GF-D8 (cell line): Measurements from ENCODE around the gene NPAT.
"Not testable (repeated sequence)": the region's sequence is repeated elsewhere in the genome, so short reads cannot be mapped to it uniquely, and the experiment has no call there.

Experiments
- DNase-seq: peaks from one replicate; lab custom pipeline; 2025; lab: John Stamatoyannopoulos, UW

Gene NPAT

DNA sequence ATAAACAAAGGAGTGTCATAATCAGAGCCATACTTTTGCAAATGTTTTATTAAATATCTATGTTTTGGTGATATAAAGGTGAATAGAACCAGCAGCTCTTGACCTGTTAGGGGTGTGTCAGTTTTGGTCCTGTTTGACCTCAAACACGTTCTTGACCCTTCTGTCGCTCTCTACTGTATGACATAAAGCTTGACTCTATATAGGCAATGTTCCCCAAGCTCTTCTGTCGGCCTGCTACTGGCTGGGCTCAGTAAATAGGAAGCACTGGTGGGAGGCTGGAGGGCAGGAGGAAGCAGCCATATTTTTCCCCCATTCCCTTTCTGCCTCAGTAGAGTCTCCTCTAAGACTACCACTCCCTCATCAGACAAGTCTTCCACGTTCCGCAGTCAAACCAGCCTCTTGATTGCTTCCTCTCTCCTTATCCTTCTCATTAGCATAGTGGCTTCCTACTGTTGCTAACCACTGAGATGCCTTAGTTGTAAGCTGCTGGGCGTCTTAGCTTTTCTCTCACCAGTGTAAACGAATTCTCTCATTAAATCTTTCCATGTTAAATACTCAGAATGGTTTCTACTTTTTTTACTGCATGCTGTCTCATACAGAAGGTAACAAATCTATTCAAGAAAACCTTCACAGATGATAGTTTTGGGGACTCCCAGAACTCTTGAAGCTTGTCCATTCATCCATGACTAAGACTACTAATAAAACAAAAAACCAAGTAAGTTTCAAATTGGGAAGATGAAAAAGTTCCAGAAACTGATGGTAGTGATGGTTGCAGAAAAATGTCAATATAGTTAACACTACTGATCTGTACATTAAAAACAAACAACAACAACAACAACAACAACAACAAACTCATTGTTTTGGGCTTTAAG is 3.3 kb downstream of the NPAT start:
- no peak for DNase-seq

DNA sequence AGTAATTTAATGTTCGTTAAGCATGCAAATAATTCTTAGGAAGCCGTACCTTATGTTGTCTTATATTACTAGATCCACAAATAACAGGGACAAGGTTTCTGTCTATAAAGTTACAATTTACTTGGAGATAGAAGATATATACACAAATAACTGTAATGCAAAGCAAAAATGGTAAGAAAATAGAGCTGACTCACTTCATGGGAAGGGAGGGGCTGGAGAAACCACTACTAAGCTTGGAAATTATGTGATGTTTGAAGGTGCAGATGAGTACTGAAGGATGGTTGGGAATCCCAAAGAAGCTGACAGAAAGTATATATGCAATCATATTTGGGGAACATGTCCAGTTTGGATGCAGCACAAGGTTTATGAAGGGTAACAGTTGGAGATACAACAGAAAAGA is 4.0 kb downstream of the NPAT start:
- no peak for DNase-seq

DNA sequence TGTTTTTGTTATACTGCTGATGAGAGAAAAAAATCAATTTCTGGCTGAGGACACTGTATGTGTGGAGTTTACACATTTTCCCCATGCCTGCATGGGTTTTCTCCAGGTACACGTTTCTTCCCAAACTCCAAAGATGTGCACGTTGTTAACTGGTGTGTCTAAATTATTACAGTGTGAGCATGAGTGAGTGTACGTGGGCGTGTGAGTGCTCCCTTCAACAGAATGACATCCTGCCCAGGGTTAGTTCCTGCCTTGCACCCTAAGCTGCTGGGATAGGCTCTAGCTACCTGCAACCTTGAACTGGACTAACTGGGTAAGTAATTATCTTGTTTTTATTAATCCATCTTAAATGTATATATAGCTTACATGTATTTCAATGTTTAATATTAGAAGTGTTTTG is 5.5 kb downstream of the NPAT start:
- DNase-seq, result no peak

DNA sequence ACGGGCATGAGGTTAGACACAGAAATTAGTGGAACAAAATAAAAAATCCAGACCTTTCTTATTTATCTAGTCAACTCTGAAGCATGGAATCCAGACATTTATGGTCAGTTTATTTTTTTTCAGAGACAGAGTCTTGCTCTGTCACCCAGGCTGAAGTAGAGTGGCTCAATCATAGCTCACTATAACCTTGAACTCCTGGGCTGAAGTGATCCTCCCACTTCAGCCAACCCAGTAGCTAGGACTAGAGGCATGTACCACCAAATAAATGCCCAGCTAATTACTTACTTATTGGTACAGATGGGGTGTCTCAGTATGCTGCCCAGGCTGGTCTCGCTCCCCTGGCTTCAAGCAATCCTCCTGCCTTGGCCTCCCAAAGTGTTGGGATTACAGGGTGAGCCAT is 8.7 kb downstream of the NPAT start:
- DNase-seq, result no peak

DNA sequence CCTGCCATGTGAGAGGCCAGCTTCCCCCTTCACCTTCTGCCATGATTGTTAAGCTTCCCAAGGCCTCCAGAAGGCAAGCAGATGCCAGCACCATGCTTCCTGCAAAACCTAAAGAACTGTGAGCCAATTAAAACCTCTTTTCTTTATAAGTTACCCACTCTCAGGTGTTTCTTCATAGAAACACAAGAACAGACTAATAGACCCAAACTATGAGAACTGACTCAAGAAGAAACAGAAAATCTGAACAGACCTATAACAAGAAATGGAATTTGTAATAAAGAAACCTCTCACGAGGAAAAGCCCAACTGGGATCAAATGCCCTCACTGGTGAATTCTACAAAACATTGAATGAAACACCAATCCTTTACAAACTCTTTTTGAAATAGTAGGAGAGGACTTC is 12.0 kb downstream of the NPAT start:
- no peak for DNase-seq

DNA sequence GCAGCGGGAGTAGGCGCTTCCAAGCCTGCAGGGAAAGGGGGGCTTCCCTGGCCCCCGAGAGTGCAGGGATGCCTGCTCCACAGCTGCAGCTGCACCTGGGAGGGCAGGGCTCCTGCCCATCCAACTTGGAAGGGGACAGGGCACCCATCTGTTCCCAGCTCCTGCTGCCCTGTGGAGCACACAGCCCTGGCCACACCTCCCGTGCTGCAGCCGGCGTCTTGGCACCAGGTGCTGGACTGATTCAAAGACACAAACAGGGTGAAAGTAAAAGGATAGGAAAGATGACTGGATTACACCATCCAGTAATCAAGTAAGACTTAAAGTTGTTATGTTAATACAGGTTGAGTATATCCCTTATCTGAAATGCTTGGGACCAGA is 14.8 kb downstream of the NPAT start:
- no peak for DNase-seq

DNA sequence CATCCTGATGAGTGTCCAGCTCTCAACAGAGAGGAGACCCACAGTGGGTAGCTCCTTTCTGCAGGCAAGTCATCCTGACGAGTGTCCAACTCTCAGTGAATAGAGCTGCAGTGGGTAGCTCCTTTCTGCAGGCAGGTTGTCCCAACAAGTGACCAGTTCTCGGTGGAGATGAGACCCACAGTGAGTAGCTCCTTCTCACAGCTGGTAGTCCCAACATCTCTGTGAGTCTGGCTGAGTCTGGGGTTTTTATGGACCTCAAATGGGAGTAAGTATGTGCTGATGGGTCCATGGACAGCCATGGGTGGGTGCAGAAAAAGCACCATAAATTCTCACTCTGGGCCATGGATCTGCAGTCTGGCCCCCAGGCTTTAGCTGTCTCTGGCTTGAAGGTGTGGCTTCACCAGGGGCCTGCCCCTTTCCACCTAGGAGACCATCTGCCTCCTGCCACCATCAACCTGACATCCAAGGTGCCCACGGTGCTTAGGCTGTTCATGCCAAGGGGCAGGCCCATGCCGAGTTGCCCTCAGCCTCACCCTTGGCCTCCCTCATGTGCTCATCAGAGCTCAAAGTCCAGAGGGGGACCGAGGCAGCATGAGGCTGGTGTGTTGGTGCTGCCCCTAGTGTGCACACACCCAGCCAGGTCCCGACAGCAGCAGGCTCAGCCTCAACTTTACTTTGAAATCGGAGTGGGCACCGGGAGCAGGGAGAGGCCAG is 15.3 kb downstream of the NPAT start:
- no peak for DNase-seq

DNA sequence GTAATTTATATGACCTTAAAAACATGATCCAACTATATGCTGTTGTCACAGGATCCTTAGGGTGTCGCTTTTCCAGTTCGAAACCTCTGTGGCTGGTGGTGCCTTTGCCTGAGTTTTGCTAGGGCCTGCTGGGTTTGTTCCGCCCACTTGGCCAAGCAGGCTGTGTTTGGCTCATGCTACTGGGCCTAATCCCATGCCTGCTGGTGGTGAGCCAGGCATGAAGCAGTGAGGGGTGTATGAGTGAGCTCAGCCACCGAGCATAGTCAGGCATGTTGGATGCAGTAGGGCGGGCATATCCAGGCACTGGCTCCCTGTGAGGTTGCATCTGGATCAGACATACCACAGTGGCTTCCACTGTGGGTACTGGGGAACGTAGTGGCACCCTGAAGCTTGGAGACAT is 16.3 kb downstream of the NPAT start:
- no peak for DNase-seq

DNA sequence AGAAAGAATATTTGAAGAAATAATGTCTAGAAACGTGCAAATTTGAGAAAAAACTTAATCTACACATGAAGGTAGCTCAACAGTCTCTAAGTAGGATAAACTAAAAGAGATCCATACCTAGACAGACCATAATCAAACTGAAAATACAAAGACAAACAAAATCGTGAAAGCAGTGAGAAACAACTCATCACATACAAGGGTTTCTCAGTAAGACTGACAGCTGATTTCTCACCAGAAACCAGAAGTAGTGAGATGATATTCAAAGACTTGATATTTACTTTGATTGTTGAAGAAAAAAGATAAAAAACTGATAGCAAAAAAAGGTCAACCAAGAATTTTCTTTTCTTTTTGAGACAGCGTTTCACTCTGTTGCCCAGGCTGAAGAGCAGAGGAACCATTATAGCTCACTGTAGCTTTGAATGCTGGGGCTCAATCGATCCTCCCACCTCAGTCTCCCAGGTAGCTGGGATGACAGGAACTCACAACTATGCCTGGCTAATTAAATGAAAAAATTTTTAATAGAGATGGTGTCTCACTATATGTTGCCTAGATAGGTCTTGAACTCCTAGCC is 17.4 kb downstream of the NPAT start:
- DNase-seq, result no peak

DNA sequence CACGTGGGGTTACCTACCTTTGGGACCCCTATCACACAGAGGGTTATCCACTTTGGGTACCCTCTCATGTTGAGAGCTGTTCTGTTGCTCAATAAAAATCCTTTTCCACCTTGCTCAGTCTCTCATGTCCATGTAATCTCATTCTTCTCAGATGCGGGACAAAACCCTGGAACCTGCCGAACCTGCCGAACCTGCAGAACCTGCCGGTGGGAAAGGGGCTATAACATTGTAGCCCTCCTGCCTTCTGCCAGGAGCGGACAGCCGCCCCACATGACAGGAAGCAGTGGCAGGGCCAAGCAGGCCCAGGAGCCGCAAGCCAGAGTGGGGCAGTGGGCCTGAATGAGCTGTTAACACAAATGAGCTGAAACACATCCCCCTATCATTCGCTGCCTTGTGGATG is 18.1 kb downstream of the NPAT start:
- DNase-seq, result no peak

DNA sequence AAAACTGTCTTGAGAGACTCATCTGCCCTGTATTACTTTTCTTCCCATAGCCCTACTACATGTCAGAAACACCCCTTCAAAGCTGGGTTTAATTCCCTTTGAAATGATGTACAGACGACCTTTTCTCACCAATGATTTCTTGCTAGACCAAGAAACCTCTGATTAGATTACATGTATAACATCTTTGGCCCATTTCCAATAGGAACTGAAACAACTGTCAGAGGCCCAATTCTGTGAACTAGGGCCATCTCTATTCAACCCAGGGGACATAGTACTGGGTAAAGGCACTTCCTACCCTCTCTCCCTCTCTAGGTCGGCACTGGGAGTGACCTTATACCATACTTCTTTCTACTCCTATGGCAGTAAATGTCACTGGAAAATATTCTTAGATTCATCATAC is 19.4 kb downstream of the NPAT start:
- no peak for DNase-seq

DNA sequence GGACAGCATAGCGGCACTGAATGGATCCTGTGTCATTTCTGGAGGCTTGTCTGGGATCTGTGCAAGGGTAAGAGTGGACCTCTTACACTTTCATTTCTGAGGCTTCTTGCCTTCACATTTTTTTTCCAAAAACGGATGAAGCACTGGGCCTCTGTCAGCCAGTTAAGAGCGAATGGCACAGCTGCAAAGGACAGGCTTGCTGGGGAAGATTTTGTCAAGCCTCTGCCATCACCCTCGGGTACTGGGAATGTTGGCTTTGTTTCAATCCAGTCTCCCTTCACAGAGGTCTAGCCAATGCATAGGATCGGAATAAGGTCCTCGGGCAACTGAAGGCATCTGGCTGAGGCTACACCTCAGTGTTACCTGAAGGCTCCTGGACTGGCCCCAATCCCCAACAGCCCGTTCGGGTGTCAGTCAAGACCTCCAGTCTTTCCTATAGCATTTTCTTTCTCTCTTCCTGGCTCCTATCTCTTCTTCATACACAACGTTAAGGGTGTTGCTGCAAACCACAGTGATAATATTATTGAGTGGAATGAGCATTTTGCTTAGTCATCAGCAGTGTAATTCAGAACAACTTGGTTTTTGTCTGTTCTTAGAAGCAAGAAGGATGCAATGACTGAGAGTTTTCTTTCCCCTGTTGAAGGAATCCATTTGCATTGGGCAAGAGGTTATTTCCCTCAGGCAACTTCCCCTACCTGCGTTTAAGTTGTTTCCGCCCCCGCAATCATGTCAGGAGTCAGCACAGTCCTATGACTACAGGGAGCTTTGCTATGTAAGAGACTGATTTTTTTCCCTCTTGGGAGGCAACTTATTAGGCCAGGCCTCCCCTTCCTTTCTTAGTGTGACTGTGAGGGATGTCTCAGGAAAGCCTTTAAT is 22.8 kb downstream of the NPAT start:
- peak; percentile 80 for DNase-seq

DNA sequence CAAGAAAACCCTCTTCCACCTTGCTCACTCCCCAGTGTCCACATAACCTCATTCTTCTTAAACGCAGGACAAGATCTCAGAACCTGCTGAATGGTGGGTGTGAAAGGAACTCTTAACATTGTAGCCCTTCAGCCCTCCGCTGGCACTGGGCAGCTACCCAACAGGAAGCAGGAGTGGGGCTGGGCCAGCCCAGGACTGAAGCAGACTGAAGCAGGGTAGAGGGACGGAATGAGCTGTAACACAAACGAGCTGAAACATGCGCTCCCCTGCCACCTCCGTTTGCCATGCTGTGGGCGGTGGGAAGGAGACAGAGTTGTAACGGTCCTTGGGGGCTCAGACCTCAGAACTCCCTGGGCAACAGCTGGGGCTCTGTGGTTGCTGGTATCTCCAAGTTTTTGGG is 23.6 kb downstream of the NPAT start:
- DNase-seq, result no peak

DNA sequence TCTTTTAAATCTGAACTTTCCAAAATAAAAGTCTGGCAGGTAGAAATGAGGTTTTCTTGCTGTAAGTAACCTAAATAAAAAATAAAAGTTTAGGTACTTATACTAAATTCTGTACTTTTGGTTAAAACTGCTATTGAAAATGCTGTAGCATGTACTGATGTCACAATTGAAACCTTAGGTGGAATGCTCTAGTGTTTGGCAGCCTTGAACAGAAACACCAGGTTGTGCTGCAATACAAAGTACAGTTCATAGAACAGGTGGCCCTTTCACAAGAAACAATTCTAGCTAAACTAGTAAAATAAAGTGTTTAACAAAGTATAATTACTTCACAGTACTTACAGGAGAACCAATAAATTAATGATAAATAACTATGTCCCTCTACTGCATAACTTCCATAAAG is 25.1 kb downstream of the NPAT start:
- DNase-seq, result no peak

DNA sequence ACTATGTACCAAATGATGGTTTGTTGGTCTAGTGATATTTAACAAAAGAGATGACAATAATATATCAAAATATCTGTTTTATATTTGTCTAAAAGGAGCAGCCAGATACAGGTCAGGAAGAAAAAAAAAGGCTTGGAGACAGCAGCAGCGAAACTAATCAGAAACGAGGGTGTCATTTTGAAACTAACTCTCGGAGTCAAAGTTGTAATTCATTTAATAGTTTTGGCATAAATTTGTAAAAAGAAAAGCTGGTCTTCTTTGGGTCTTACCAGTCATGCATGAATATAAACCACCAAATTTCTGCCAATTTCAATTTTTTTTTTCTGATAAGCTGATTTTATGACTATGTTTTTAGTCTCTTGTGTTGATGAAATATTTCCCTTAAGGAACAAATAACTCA is 25.5 kb downstream of the NPAT start:
- no peak for DNase-seq

DNA sequence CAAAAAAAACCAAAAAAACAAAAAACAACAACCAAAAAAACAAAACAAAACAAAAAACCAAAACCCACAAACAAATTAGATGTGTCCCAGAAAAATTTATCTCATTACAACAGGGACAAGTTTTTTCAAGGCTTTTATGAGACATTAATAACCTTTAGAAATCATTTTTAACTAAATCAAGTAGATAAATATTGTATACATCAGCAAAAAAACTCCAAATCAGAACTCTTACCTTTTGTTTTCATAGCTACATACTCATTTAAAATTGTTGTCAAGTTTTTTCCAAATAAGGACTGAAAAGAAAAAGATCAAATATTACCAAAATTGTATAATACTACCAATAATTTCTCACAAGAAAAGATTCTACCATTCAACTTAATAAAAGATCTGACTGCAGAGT is 28.7 kb downstream of the NPAT start:
- DNase-seq, result no peak

DNA sequence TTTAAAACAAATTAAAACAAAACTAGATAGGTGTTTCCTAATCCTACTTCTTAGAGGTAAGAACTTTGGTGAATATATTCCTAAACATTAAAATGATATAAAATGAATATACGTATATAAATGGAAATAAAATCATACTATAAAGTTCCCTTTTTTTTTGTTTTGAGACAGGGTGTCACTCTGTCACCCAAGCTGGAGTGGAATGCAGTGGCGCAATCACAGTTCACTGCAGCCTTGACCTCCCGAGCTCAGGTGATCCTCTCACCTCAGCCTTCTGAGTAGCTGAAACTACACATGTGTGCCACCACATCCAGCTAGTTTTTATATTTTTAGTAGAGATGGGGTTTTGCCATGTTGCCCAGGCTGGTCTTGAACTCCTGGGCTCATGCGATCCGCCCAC is 44.9 kb downstream of the NPAT start:
- DNase-seq, result no peak

DNA sequence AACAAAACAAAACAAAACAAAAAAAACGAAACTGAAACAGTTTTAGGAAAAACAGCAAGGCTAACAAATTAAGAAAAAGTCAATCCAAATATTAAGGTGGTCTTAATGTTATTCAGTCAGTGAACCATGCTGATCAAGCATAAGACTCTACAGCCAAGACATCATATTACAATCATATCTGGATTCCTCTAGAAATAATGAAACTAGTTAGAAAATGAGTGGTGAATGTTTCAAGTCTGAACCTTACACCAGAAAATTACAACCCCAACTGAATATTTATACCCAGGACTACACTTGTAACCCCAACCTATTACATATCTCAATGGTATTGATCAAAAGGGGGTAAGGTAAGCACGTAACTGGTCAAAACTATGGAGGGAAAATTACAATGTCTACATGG is 52.3 kb downstream of the NPAT start:
- DNase-seq, result no peak

DNA sequence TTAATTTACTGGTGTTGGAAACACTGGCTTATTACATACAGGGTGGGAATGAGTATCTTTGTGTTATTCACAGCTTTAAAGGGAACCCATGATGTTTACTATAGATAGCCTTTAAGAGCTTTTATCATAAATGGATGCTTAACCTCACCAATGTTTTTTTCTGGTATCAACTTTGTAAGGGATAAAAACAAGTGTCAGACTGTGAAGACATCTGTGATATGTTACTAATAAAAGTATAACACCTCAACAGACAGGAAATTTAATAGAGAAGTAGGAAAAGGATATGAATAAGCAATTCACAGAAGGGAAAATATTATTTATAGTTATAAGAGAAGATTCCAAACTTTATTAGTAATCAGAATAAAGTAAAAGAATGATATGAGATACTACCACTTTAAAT is 54.8 kb downstream of the NPAT start:
- no peak for DNase-seq

DNA sequence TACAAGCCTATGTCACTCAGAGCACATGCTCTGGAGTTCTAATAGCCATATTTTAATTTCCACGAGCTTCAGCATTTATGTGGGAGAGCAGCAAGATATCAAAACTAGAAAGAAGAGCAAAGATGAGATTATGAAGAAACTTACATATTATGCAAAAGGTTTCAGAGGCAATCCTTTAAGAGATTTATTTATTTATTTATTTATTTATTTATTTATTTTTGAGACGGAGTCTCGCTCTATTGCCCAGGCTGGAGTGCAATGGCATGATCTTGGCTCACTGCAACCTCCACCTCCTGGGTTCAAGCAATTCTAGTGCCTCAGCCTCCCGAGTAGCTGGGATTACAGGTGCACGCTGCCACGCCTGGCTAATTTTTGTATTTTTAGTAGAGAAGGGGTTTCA is 59.6 kb downstream of the NPAT start:
- DNase-seq, result not testable (repeated sequence)

DNA sequence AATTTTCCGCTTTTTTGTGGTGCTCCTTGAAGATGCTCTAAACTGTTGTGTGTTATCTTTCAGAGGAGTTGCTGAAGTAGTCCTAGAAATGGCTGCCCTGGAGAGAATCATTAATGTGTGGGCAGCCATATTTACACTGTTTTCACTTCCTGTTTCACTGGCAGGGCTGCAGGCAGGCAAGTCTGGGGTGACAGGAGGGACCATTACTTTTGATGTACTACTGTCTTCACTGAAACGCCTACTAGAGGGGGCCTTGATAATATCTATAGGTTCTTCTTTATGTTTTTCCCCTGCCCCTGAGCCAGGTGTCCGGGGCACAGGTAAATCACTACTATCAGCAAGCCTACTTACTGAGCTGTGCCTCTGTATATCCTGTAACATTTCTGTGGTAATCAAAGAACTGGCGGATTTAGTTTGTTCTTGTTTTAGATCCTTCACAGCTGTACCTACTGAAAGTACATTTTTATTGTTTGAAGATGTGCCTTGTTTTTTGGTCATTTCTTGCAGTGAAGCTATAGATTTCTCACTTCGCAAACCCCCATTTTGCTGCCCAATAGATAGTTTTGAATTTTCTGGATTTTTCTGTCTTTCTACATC is 61.4 kb downstream of the NPAT start:
- DNase-seq, result no peak

DNA sequence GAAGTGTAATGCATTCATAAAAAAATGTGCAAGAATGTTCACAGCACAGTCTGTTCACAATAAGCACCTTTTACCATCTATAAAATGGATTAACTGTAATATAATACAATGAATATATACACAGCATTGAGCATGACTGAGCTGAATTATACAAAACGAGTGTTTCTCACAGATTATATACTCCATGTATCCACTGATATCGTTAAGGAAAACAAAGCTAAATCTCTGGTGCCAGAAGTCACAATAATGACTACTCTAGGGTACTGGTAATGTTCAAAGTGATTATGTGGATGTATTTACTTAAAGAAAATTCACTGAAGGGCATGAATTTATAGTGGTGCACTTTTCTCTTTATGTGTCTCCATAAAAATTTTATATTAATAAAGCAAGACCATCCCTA is 67.8 kb downstream of the NPAT start:
- no peak for DNase-seq
